Astrocyte of the hippocampus (primary cell): ENCODE data around the gene EMP2.

Experiments used
- DNase-seq: peaks from one replicate; pipeline ENCODE4 v3.0.0; 2011; ENCODE audit warnings: low read depth, low spot score

Gene EMP2

DNA sequence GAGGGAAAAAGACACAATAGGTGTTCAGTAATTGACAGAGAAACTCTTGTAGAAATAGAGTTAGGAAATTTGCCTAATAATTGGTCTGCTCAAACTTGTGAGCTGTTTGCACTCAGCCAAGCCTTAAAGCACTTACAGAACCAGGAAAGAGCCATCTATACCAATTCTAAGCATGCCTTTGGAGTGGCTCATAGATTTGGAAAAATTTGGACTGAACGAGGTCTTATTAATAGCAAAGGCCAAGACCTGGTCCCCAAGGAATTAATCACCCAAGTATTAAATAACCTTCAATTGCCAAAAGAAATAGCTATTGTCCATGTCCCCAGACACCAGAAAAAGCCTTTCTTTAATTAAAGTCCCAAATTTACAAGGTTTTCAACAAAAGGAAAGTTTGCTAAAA lies 90.3 kb downstream of the EMP2 start:
- DNase-seq, result no peak

GRCh38 chr16:10485698-10486382 lies 94.6 kb downstream of the EMP2 start:
- DNase-seq, result no peak

DNA sequence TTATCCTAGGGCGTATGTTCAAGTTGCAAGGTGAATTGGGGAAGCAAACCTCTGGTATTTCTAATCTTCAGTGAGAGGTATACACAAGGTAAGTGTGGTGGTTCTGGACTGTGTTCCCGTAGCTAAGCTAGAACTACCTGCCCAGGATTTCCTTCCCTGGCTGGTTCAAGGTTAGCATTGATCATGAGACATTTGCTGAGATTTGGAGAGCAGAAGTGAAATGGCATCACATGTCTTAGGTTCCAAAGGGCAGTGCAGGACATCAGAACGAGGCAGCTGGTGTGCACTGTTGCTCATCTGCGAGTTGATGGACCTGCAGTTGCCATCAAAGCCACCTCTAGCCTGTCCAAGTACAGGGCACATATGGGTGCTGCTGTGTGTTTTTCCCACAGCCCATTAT lies 95.2 kb downstream of the EMP2 start:
- DNase-seq, result no peak

GRCh38 chr16:10480151-10480550 lies 100.2 kb downstream of the EMP2 start:
- no peak for DNase-seq
